NCI-H1048 (cell line): ENCODE measurements around the gene KDM8.
A peak's percentile ranks its signal among the peaks of the same experiment; 100 is the strongest.

Experiments used
- DNase-seq: peaks from one replicate; lab custom pipeline; 2025; lab: John Stamatoyannopoulos, UW

KDM8 gene

DNA sequence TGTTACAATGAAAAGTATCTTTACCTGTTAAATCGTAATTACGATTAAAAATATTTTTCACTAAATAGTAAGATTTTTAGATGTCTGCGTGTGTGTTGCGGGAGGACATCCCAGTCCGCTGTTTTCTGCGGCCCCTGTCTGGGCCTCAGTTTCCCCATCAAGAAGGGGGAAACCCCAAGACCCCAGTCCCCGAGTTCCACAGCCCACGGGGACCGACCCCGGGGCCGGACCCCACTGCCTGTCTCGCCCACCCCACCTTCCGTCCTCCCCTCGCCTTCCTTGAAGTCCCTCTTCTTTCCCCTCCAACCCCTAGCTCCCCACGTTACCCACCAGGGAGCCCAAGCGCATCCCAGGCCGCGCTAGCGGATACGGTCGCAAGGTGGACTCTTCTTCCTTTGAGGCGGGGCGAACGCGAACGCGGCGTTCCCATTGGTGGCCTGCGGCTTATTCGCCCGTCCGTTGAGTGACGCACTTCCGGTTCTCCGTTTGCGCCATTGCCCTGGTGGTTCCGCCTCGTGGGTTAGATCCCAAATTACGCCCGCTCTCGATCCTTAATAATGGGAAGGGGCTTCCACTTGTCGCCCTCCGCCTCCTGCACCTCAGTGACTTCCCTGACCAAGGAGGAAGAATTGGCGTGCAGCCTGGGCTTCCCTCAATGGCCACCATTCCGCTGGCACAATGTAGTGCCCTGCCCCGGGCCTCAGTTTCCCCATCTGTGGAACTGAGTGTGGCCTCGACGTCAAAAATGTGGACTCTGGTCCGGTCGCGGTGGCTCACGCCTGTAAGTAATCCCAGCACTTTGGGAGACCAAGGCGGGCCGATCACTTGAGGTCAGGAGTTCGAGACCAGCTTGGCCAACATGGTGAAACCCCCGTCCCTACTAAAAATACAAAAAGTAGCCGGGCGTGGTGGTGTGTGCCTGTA lies 65.3 kb downstream of the KDM8 start, which contains the start of gene NSMCE1:
Gene NSMCE1, minus strand, starts transcription at position 397 of the 924 bp plus-strand sequence. CDS start 11,202 bp downstream, outside the sequence.
- peak; percentile 69 for DNase-seq

DNA sequence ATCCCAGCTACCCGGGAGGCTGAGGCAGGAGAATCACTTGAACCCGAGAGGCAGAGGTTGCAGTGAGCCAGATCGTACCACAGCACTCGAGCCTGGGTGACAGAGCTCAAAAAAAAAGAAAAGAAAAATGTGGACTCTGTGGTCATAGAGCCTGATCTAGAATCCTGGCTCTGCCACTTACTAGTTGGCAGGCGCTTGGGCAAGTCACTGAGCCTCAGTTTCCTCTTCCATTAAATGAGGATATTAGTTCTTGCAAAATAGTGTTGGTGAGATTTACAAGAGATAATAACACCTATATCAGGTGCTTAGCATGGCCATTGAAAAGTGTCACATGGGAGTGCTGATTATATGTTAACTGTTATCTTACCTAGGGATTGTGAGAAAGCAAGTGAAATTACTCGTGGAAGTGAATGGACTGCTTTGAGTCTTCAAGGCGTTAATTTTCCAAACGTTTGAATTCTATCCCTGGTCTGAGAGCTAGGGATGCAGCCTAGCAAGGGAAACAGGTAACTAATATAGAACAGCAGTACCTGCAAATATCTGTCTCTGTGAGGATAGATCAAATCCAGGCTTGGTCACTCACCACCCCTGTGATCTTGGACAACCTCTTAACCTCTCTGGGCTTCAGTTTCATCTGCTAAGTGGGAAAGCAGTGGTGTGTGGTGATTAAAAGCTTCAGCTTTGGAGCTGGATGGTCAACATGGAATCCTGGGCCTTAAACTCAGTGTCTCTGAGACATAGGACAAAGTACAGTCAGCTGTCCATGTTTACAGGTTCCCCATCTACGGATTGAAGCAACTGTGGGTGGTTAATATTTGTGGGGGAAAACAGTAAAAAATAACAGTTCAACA lies 66.2 kb downstream of the KDM8 start:
- no peak for DNase-seq

DNA sequence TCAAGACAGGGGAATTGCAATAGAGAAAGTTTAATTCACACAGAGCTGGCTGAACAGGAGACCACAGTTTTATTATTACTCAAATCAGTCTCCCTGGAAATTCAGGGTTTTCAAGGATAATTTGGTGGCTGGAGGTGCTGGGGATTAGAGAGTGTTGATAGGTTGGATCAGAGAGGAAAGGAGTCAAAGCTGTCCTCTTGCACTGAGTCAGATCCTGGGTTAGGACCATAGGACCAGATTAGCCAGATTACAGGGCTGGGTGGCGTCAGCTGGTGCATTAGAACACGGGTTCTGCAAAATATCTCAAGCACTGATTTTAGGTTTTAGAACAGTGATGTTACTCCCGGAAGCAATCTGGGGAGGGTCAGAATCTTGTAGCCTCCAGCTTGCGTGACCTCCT lies 67.0 kb downstream of the KDM8 start:
- DNase-seq, result no peak
